ENCODE data around the gene SH3BGRL3.
A peak's percentile ranks its signal among the peaks of the same experiment; 100 is the strongest.

DNA sequence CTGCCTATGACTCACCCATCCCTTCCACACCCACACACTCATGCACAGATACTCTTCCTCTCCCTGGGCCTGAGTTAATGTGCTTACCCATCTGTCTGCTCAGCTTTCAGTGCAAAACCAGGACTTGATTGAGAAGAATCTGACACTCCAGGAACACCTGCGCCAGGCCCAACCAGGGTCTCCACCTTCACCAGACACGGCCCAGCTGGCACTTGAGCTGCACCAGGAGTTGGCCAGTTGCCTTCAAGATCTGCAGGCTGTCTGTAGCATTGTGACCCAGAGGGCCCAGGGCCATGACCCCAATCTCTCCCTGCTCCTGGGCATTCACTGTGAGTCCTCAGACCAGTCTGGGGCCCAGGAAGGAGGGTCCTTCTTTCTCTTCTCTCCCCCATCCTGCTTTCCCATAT is 3.5 kb upstream of the SH3BGRL3 start:
- TF ChIP-seq, protein P1, sequence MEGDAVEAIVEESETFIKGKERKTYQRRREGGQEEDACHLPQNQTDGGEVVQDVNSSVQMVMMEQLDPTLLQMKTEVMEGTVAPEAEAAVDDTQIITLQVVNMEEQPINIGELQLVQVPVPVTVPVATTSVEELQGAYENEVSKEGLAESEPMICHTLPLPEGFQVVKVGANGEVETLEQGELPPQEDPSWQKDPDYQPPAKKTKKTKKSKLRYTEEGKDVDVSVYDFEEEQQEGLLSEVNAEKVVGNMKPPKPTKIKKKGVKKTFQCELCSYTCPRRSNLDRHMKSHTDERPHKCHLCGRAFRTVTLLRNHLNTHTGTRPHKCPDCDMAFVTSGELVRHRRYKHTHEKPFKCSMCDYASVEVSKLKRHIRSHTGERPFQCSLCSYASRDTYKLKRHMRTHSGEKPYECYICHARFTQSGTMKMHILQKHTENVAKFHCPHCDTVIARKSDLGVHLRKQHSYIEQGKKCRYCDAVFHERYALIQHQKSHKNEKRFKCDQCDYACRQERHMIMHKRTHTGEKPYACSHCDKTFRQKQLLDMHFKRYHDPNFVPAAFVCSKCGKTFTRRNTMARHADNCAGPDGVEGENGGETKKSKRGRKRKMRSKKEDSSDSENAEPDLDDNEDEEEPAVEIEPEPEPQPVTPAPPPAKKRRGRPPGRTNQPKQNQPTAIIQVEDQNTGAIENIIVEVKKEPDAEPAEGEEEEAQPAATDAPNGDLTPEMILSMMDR (IDR thresholded peaks at IDR 0.05): no peak
- TF ChIP-seq POLR2AphosphoS5 (IDR thresholded peaks at IDR 0.05) (peak in 1 of 3 donors; percentile 6), POLR2A (IDR thresholded peaks at IDR 0.05) (no peak)
